Measurements from ENCODE around the gene LRFN5.

The LRFN5 gene

GRCh38 chr14:41607304-41607775 is 664 bp downstream of the LRFN5 start:
- Histone ChIP-seq H3K4me1 (ENCODE audit: insufficient read depth, low read length) (peaks cover 11% of the 10 kb centered on the region), H3K36me3 (ENCODE audit: insufficient read depth, low read length) (no peaks in the 10 kb centered on the region), H3K9me3 (ENCODE audit: low read length) (no peaks in the 10 kb centered on the region), H3K27me3 (ENCODE audit: control insufficient read depth in 1 of 2, insufficient read depth in 2 of 2, low read length in 2 of 2) (peaks cover 25 to 29% of the 10 kb centered on the region in 2 donors), H3K9ac (ENCODE audit: low read length) (no peak overlapping the region), H3K4me3 (ENCODE audit: low read depth in 1 of 2, low read length in 2 of 2) (peak overlapping the region; percentile 45 to 81), H3K27ac (ENCODE audit: low read depth, low read length) (no peak overlapping the region)

- no peak overlapping the region for H3K9ac ChIP-seq (ENCODE audit: low read length)
- peaks cover 25 to 29% of the 10 kb centered on the region in 2 donors for H3K27me3 ChIP-seq (ENCODE audit: control insufficient read depth in 1 of 2, insufficient read depth in 2 of 2, low read length in 2 of 2)
- H3K9me3 ChIP-seq (ENCODE audit: low read length): no peaks in the 10 kb centered on the region
- H3K36me3 ChIP-seq (ENCODE audit: insufficient read depth, low read length): no peaks in the 10 kb centered on the region
- H3K4me3 ChIP-seq (ENCODE audit: low read depth in 1 of 2, low read length in 2 of 2): peak overlapping the region; percentile 36 to 81
- H3K27ac ChIP-seq (ENCODE audit: low read depth, low read length): no peak overlapping the region
- H3K4me1 ChIP-seq (ENCODE audit: insufficient read depth, low read length): peaks cover 11% of the 10 kb centered on the region
These were observed 1.4 kb downstream of the LRFN5 start for GRCh38 chr14:41607966-41608663.

- Histone ChIP-seq H3K9ac (ENCODE audit: low read length) (no peak overlapping the region), H3K27me3 (ENCODE audit: control insufficient read depth in 1 of 2, insufficient read depth in 2 of 2, low read length in 2 of 2) (peaks cover 25 to 29% of the 10 kb centered on the region in 2 donors), H3K27ac (ENCODE audit: low read depth, low read length) (no peak overlapping the region), H3K4me3 (ENCODE audit: low read depth in 1 of 2, low read length in 2 of 2) (peak overlapping the region; percentile 36 to 81), H3K4me1 (ENCODE audit: insufficient read depth, low read length) (peaks cover 11% of the 10 kb centered on the region), H3K9me3 (ENCODE audit: low read length) (no peaks in the 10 kb centered on the region), H3K36me3 (ENCODE audit: insufficient read depth, low read length) (no peaks in the 10 kb centered on the region)
These were observed 2.2 kb downstream of the LRFN5 start for GRCh38 chr14:41608681-41609390.

DNA sequence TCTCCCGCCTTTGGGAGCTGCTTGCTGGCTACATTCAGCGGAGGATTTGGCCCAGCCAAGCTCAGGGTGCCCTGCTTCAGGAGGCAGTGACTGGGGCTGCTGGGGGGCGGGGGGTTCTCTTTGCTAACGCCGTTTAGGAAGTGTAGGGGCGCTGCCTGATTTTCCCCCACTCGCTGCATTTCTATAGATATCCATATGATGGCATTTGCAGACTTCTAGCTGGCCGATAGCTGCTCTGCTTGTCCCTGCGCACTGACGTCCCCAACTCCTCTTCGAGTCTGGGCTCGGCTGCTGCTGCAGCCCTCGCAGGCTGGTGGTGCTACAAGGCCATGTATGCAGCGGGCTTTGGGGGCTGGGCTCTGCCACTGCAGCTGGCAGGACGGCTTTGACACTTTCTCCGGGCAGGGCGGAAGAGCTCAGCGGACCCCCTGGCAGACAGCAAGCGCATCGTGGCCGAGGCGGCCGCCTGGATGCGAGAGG is 3.1 kb downstream of the LRFN5 start:
- H3K27me3 ChIP-seq (ENCODE audit: control insufficient read depth in 1 of 2, insufficient read depth in 2 of 2, low read length in 2 of 2): peaks cover 22 to 29% of the 10 kb centered on the region in 2 donors
- H3K4me3 ChIP-seq (ENCODE audit: low read depth in 1 of 2, low read length in 2 of 2): peak overlapping the region in 1 of 2 donors; percentile 81
- no peak overlapping the region for H3K9ac ChIP-seq (ENCODE audit: low read length)
- no peaks in the 10 kb centered on the region for H3K9me3 ChIP-seq (ENCODE audit: low read length)
- H3K27ac ChIP-seq (ENCODE audit: low read depth, low read length): no peak overlapping the region
- no peaks in the 10 kb centered on the region for H3K36me3 ChIP-seq (ENCODE audit: insufficient read depth, low read length)
- H3K4me1 ChIP-seq (ENCODE audit: insufficient read depth, low read length): peaks cover 11% of the 10 kb centered on the region

GRCh38 chr14:41615011-41615595 is 8.4 kb downstream of the LRFN5 start:
- Histone ChIP-seq H3K27ac (ENCODE audit: low read depth, low read length) (no peak overlapping the region), H3K9ac (ENCODE audit: low read length) (no peak overlapping the region), H3K4me1 (ENCODE audit: insufficient read depth, low read length) (no peaks in the 10 kb centered on the region), H3K4me3 (ENCODE audit: low read depth in 1 of 2, low read length in 2 of 2) (no peak overlapping the region), H3K9me3 (ENCODE audit: low read length) (no peaks in the 10 kb centered on the region), H3K27me3 (ENCODE audit: control insufficient read depth in 1 of 2, insufficient read depth in 2 of 2, low read length in 2 of 2) (peaks cover 2 to 6% of the 10 kb centered on the region in 2 donors), H3K36me3 (ENCODE audit: insufficient read depth, low read length) (no peaks in the 10 kb centered on the region)

GRCh38 chr14:41623736-41624135 is 17.1 kb downstream of the LRFN5 start:
- Histone ChIP-seq H3K27ac (ENCODE audit: low read depth, low read length) (no peak overlapping the region), H3K9me3 (ENCODE audit: low read length) (no peaks in the 10 kb centered on the region), H3K4me1 (ENCODE audit: insufficient read depth, low read length) (no peaks in the 10 kb centered on the region), H3K27me3 (ENCODE audit: control insufficient read depth in 1 of 2, insufficient read depth in 2 of 2, low read length in 2 of 2) (no peaks in the 10 kb centered on the region), H3K4me3 (ENCODE audit: low read depth in 1 of 2, low read length in 2 of 2) (no peak overlapping the region), H3K9ac (ENCODE audit: low read length) (no peak overlapping the region), H3K36me3 (ENCODE audit: insufficient read depth, low read length) (no peaks in the 10 kb centered on the region)

- Histone ChIP-seq H3K9me3 (ENCODE audit: low read length) (no peaks in the 10 kb centered on the region), H3K36me3 (ENCODE audit: insufficient read depth, low read length) (no peaks in the 10 kb centered on the region), H3K27me3 (ENCODE audit: control insufficient read depth in 1 of 2, insufficient read depth in 2 of 2, low read length in 2 of 2) (no peaks in the 10 kb centered on the region), H3K4me3 (ENCODE audit: low read depth in 1 of 2, low read length in 2 of 2) (no peak overlapping the region), H3K27ac (ENCODE audit: low read depth, low read length) (no peak overlapping the region), H3K9ac (ENCODE audit: low read length) (no peak overlapping the region), H3K4me1 (ENCODE audit: insufficient read depth, low read length) (no peaks in the 10 kb centered on the region)
These were observed 23.2 kb downstream of the LRFN5 start for GRCh38 chr14:41629876-41630275.

DNA sequence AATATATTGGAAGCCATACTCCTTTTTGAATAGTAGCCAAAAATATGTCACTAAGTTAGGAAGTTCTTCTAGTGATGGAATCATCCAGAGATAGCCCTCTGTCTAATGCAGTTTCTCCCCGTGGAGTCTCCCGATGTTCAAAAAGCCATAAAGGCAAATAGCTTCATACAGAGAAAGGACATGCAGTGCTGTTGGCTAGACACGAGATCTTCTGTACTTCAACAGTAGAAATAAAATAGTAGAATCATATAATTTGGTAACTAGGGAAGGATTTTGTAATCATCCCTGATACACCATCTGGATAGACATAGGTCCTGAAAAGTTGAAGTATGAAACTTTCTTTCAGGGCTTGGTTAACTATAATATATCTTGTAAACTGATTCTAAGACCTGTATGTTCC is 27.6 kb downstream of the LRFN5 start:
- Histone ChIP-seq H3K4me3 (ENCODE audit: low read depth in 1 of 2, low read length in 2 of 2) (no peak overlapping the region), H3K27ac (ENCODE audit: low read depth, low read length) (no peak overlapping the region), H3K9ac (ENCODE audit: low read length) (no peak overlapping the region), H3K27me3 (ENCODE audit: control insufficient read depth in 1 of 2, insufficient read depth in 2 of 2, low read length in 2 of 2) (no peaks in the 10 kb centered on the region), H3K36me3 (ENCODE audit: insufficient read depth, low read length) (no peaks in the 10 kb centered on the region), H3K4me1 (ENCODE audit: insufficient read depth, low read length) (no peaks in the 10 kb centered on the region), H3K9me3 (ENCODE audit: low read length) (no peaks in the 10 kb centered on the region)

DNA sequence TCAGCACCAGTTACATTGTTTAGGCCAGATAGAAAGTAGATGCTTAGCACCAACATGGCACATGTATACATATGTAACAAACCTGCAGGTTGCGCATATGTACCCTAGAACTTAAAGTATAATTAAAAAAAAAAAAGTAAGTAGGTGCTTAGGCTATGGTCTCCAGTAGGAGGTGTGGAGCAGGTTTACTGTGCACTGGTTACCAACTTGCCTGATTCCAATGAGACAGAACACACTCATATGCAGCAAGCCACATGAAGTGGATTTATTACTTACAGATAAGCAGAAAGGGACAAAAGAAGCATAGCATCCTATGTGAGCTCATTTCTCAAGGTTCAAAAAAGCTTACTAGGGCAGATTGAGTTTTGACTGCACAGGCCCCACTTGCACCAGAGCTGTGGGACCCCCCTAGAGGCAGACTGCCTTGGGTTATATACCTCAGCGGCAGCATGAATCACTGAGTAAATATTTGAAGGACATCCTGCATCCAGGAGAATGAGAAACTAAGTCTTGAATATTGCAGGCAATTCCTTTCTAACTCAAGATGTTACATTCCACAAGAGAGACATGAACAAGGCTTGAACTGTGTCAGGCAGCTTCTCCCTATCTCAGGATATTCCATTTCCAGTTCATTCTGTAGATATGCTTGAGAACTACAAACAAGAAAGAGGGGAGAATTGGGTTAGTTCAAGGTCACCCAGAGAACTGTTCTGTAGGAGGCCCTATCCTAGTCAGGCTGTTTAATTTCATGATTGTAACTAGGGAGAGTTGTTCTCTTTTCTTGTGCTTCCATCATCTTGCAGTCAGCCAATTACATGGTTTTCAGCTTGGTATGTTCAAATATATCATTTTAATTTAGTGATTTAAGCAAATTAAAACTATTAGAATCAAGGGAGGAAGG is 30.1 kb downstream of the LRFN5 start:
- Histone ChIP-seq H3K36me3 (ENCODE audit: insufficient read depth, low read length) (no peaks in the 10 kb centered on the region), H3K27me3 (ENCODE audit: control insufficient read depth in 1 of 2, insufficient read depth in 2 of 2, low read length in 2 of 2) (no peaks in the 10 kb centered on the region), H3K9me3 (ENCODE audit: low read length) (no peaks in the 10 kb centered on the region), H3K9ac (ENCODE audit: low read length) (no peak overlapping the region), H3K27ac (ENCODE audit: low read depth, low read length) (no peak overlapping the region), H3K4me1 (ENCODE audit: insufficient read depth, low read length) (no peaks in the 10 kb centered on the region), H3K4me3 (ENCODE audit: low read depth in 1 of 2, low read length in 2 of 2) (no peak overlapping the region)

DNA sequence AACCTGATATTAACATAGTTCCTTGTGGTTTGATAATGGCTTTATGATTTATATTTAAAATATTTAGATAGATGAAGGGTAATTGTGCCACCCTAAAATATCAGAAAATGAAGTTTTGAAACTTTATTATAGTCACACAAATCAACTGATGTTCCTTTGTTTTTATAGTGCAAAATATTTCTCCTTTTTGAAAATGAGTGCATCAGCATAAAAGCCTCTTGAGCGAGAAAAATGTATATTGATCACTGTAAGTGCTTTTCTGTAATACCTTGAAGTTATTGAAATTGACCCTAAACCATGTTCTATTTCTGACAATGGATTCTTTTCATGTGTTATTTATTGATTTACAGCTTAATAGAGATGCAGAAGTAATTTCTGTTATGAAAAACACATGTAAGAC is 35.0 kb downstream of the LRFN5 start:
- H3K4me1 ChIP-seq (ENCODE audit: insufficient read depth, low read length): peaks cover 6% of the 10 kb centered on the region
- H3K27me3 ChIP-seq (ENCODE audit: control insufficient read depth in 1 of 2, insufficient read depth in 2 of 2, low read length in 2 of 2): no peaks in the 10 kb centered on the region
- no peaks in the 10 kb centered on the region for H3K36me3 ChIP-seq (ENCODE audit: insufficient read depth, low read length)
- H3K9ac ChIP-seq (ENCODE audit: low read length): no peak overlapping the region
- no peak overlapping the region for H3K4me3 ChIP-seq (ENCODE audit: low read depth in 1 of 2, low read length in 2 of 2)
- no peak overlapping the region for H3K27ac ChIP-seq (ENCODE audit: low read depth, low read length)
- H3K9me3 ChIP-seq (ENCODE audit: low read length): no peaks in the 10 kb centered on the region

GRCh38 chr14:41642367-41642766 is 35.7 kb downstream of the LRFN5 start:
- no peaks in the 10 kb centered on the region for H3K9me3 ChIP-seq (ENCODE audit: low read length)
- H3K9ac ChIP-seq (ENCODE audit: low read length): no peak overlapping the region
- H3K4me1 ChIP-seq (ENCODE audit: insufficient read depth, low read length): peaks cover 6% of the 10 kb centered on the region
- H3K27me3 ChIP-seq (ENCODE audit: control insufficient read depth in 1 of 2, insufficient read depth in 2 of 2, low read length in 2 of 2): no peaks in the 10 kb centered on the region
- H3K27ac ChIP-seq (ENCODE audit: low read depth, low read length): no peak overlapping the region
- H3K4me3 ChIP-seq (ENCODE audit: low read depth in 1 of 2, low read length in 2 of 2): no peak overlapping the region
- no peaks in the 10 kb centered on the region for H3K36me3 ChIP-seq (ENCODE audit: insufficient read depth, low read length)

Measured in muscle layer of colon (tissue), 2 donors.